HG03378 (cell line): ENCODE results near the gene MPND.
"Not testable (repeated sequence)": the region's sequence is repeated elsewhere in the genome, so short reads cannot be mapped to it uniquely, and the experiment has no call there.

Experiments
- ATAC-seq: cut with Tn5 transposase; IDR thresholded peaks from one replicate; pipeline ENCODE4 v1.9.1; 2021; ENCODE audit warnings: mild to moderate bottlenecking, moderate library complexity; ENCODE audit not compliant: unreplicated experiment

MPND gene

DNA sequence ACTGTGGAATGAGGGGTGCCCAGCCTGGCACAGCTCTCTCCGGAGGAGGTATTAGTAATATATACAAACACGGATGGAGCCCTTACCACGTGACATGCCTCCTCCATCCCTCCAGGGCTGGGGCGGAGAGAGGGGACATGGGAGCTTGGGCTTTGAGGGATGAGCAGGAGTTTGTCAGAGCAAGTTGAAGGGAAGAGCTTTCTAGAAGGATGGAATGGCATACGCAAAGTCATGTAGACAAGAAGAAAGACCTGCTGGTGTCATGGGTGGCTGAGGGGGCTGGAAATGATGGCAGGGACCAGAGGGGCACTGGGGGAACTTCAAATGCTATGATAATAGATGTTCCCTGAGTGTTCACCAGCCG lies 2.6 kb downstream of the MPND start:
- ATAC-seq: no peak

DNA sequence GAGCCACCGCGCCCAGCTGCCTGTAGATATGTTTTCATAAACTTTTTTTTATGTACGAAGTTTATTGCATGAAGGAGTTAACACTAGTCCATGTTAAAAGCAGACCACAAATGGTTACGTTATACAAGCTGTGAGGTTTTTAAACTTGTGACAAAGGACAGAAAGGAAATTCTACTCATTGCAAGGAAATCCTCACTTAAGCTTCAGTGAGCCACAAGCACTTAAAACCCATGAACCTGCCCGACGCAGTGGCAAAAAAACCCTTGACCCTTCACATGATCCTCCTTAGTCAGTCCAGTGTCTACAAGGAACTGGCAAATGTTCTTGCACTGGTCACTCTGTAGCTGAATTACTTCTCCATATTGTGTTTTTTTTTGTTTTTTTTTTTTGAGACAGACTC lies 4.2 kb downstream of the MPND start:
- ATAC-seq: no peak

DNA sequence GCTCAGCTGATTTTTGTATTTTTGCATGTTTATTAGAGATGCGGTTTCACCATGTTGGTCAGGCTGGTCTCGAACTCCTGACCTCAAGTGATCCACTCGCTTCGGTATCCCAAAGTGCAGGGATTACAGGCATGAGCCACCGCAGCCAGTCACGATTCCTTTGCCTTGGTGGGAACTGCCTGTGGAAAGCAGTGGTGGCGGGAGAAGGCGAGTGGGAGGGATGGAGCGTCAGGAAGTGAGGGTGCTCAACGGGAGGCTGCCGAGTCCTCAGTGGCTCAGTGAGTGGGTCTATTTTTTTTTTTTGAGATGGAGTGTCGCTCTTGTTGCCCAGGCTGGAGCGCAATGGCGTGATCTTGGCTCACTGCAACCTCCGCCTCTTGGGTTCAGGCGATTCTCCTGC lies 5.9 kb downstream of the MPND start:
- not testable (repeated sequence) for ATAC-seq

DNA sequence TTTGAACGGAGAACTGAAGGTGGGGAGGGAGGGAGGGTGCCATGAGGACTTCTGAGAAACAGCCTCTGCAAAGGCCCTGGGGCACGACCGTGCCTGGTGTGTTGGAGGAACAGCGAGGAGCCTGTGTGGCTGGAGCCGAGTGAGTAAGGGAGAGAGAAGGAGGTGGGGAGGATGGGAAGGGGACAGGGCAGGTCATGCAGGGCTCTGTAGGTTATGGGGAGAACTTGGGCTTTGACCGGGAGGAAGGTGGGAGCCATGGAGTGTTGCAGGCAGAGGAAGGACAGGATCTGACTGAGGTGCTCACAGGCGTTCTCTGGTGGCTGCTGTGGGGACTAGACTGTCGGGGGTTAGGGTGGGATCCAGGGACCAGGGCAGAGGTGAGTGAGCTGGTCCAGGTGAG lies 6.7 kb downstream of the MPND start:
- ATAC-seq: no peak

DNA sequence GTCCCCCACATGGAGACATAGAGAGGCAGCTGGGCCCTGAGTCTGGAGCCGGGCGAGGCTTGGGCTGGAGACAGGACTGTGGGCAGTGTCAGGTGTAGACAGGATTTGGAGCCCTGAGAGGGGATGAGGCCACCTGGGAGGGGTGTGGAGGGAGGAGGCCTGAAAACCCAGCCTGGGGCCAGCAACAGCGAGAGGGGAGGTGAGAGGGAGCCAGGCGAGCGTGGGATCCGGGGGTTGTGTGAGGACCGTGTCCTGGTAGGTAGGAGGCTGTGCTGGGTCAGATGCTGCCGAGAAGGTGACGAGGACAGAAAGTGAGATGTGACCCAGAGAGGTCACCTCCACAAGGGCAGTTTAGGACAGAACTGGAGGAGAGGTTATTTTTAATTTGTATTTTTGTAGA lies 7.4 kb downstream of the MPND start:
- ATAC-seq: no peak

DNA sequence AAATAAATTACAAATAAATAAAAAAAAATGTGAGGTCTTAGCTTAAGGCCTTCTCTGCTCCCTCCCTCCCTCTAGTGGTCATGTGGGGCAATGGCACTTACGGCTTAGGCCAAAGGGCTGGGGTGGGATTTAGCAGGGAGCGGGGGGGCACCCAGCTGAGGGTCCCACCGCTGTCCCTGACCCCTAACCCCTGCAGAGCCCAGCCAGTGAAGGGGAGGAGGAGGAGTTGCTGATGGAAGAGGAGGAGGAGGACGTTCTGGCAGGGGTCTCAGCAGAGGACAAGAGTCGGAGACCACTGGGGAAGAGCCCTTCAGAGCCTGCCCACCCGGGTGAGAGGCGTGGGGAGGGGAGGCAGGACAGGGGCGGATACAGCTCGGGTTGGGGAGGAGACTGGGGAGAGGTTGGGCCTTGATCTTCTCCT lies 9.3 kb downstream of the MPND start:
- no peak for ATAC-seq

DNA sequence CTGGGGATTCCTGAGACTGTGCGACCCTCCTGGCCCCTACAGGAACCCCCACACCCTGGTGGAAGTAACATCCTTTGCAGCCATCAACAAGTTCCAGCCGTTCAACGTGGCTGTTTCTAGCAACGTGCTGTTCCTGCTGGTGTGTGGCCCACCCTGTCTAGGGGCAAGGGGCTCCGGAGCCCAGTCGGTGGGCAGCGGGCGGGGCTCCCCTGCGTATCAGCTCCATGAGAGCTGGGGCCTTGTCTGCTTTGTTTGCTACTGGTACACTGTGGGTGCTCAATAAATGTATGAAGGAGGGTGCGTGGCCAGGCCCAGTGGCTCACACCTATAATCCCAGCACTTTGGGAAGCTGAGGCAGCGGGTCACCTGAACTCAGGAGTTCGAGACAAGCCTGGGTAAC lies 10.9 kb downstream of the MPND start:
- ATAC-seq: no peak

DNA sequence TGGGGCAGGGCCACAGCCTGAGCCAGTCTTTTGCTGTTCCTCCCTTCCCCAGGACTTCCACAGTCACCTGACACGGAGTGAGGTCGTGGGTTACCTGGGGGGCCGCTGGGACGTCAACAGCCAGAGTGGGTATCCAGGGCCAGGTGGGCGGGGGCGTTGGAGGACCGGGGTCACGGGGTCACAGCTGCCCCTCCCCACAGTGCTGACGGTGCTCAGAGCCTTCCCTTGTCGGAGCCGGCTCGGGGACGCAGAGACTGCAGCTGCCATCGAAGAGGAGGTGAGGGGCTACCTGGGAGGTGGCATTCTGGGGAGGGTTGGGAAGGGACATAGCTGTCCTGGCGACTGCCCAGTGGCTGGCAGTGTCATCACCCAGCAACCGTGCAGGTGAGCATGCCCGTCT lies 11.5 kb downstream of the MPND start:
- no peak for ATAC-seq

DNA sequence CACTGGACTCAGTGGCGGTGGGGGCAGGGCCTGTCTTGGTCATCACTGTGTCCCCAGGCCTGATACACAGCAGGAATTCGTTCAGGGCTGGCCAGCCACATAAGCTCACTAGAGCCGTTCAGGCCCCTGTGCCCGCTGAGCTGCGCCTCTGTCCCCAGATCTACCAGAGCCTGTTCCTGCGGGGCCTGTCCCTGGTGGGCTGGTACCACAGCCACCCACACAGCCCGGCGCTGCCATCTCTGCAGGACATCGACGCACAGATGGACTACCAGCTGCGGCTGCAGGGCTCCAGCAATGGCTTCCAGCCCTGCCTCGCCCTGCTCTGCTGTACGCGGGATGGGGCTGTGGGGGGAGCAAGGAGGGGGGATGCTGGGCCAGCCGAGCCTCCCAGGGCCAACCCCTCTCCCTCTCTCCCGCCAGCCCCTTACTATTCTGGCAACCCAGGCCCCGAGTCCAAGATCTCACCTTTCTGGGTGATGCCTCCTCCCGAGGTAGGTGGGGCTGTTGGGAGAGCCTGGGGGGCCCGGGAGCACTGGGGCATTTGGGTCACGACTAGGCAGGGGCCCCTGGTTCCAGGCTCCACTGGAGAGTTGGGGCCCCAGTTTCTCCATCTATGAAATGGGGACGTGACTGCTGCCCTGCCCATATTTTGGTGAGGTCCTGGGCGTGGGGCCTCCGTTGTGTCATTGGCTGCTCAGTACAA lies 13.9 kb downstream of the MPND start:
- ATAC-seq: no peak

DNA sequence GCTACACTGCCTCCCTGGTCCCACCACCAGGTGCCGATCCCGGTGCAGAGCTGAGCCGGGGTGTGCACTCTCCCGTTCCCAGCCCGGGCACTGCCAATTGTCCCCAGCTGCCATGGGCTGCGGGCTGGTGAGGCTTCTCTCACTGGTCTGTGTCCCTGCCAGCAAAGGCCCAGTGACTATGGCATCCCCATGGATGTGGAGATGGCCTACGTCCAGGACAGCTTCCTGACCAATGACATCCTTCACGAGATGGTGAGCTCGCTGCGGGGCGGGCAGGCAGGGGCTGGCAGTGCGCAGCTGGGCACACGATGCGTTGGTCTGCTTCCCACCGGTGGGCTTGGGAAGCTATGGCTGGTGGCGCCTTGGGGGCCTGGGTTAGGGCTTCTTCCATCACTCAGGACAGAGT lies 14.6 kb downstream of the MPND start:
- ATAC-seq: no peak

DNA sequence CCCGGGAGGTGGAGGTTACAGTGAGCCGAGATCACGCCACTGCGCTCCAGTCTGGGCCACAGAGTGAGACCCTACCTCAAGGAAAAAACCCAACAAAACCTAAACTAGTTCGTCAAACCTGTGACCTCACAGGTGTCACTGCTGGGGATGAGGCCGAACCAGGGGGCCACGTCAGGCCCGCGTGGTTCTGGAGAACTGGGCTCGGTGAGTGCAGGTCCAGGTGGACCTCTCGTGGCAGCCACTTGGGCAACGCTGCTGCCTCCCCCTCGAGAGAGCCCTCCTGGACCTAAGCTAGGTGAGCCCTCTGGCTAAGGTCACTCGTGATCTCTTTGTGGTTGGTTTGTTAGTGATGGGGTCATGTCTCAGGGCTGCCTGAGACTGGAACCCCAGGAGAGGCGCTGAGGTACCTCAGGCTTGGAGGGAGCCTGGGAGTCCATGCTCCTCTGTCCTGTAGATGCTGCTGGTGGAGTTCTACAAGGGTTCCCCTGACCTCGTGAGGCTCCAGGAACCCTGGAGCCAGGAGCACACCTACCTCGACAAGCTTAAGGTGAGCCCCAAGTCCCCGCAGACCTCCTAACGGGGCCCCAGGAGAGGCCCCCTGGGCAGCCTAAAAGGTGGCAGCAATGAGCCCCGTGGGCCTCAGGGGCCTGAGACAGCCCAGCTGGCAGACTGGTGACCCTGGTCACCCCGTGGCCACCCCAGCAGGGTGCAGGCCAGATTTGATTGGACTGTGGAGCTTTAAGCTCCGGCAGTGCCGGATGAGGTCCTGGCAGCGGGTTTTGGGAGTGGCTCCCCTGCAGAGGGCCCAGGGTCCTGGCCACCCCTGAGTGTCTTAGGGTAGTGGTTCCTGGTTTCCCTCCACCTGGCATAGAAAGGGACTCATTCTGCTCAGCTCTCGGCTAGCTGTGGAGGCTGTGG lies 15.6 kb downstream of the MPND start:
- no peak for ATAC-seq

DNA sequence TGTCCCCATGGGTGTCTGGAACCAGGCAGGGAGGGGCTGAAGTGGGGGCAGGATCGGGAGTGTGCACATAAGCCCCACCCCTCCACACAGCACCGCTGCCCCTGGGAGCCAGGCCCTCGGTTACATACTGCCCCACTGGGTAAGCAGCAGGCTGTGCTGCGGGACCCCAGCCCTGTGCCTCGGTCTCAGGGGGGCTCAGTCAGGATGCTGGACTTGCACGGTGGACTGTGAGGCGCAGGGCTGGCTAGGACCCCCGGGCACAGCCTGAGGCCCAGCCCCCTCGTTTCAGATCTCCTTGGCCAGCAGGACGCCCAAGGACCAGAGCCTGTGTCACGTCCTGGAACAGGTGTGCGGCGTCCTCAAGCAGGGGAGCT lies 16.3 kb downstream of the MPND start:
- ATAC-seq: no peak

DNA sequence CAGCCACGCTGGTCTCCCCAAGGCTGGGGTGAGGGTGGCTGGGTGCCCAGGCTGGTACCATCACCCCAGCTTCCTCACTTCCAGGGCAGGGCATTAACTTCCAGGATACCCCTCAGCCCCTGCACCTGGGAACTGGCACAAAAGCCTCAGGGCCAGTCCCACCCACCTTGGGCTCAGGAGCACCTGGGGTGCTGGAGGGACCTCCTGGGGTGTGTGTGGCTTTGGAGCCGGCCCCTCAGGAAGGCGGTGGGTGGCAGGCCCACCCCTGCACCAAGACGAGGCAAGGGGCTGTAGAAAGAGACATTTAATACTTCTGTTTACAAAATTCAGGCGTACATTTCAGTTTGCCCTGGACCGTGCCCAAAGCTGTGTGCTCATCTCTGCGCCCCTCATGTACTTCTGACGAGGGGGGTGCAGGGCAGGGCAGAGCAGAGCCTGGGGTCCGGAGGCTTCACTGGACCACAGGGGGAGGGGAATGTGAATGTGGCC lies 16.8 kb downstream of the MPND start:
- no peak for ATAC-seq

DNA sequence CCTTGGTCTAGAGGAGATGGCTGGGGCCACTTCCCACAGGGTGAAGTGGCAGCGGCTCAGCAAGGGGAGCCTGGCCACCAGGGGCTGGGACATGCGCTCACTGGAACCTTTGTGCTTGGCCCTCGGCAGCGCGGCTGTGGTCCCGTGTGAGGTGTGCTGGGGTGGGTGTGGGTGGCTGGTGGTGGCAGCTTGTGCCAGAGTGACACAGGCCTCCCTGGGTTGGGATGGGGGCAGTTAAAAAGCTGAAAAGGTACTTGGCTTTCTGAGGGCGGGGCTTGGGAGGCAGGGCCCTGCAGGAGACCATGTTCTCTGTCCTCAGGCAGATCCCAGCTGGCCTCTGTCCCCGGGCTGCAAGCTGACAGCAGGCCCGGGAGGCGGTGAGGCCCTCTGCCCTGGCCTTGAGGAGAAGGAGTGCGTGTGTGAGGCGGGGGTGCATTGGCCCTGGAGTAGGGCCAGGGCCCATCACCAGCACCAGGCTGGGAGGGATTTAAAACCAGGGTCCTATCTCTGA lies 17.3 kb downstream of the MPND start:
- ATAC-seq: no peak

DNA sequence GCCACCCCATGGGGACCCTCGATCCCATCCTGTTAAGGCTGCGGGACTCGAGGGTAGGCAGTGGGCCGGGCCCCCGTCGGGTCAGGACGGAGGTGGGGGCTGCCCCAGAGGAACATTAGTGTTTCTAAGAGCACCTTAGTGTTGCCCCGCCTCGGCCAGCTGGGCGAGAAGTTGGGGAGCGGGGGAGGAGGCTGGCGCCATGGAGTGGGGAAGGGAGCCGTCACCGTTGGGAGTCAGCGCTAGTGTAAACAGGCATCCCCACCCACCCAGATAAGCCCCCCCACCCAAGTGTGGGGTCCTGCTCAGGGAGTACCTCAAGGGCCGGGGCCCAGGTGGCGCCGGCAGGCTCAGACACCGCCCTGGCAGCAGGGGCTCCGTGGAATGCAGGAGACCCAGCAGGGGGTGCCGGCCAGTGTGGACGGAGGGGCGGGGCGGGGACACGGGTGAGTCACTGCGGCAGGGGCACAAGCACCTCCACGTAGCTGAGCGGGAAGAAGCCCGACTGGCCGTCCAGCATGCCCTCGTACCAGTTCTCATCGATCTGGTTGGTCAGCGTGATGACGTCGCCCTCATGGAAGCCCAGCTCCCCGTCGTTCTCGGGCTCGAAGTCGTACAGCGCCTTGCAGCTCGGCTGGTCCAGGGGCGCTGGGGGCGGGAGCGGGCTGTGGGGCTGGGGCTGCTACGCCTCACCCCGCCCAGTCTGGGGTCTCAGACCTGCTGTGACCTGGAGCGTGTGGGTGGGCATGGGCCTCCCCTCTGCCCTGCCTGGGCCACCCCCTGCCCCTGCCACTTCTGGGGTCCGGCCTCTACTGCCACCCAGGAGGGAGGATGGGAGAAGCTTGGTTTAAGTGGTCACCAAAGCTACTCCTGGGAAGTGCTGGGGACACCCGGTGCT lies 18.0 kb downstream of the MPND start:
- ATAC-seq: no peak

DNA sequence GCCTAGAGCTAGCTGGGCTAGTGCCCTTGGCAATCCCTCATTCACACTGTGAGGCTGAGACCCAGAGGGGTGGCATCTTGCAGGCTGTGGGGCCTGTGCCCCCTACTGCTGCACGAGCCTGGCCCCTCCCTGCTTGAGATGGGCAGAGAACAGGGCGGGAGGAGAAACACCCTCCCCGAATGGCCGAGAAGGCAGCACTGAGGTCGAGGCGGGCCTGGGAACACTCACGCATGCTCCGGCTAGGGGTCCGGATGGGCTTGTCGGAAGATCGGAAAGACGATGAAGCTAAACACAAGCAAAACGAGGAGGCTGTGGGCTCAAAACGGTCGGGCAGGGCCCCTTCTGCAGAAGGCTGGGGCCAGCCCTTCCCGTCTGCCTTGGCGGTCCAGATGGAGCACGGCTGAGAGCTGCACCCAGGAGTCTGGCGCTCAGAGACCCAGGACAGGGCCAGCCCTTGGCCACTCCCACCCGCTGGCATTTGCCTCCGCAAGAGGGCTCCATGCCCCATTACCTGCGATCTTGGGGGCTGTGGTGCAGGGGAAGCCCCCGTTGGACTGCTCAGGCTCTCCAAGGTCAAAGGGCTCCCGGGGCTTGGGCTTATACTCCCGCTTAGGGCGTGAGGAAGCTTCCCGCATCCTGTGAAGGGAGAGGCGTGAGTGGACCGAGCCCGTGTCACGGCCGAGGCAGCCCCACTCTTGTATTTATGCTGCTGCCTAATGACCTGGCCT lies 18.9 kb downstream of the MPND start:
- ATAC-seq: no peak

DNA sequence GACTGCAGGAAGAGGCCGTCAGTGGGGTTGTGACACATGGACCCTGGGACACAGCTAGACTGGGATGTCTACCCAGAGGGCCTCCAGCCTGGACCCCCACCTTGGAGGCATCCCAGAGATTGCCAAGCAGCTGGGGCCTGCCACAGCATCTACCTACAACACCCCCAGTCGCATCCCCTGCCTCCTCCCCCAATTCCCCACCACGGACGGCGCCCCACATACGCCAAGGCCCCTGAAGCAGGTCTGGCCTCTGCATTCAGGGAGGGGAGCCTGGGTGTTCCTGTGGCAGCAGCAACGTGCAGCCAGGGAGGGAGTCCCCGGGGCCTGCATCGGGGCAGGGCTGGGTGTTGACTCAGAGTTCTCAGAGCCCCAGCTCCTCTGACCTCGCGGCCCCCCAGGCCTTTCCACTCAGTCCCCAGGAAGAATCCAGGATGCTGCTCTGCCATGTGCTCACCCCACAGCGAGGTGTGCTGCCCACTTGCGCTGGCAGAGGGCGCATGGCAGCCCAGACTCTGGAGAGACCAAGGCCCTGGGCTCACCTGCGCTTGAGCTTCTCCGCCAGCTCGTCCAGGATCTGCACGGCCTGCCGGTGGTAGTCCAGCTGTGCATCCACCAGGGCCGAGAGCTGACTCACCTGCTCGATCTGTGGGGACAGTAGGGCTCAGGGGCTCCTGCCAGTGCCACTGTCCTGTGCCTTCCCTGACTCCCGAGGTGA lies 19.6 kb downstream of the MPND start:
- no peak for ATAC-seq

DNA sequence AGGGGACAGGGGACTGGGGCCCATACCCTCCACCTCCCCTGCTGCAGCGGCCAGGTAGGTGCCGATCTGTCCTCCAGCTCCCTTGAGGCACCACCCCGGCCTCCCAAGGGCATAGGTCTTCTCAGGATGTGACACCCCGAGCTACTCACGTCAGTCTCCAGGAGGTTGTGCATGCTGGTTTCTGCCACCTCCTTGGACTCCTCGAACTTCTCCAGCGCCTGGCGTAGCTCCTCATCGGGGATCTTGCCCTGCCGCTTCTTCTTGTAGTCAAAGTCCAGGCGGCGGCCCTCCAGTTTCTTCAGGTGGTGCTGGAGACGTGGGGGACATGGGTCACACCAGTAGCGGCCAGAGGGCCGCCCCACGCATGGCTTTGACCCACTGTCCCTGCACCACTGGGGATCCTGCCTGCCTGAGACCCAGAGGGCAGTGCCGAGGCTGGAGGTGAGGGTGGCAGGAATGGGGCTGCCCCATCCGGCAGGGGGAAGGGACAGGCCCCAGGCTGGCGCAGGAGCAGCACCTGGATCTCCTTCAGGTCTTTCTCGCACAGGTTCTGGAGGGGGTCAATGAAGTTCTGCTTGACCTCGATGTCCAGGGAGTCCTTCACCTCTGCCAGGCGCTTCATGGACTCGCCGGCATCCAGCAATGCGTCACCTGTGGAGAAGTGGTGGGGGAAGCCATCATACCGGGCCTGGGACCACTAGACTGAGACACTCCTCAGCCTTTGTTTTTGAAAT lies 20.4 kb downstream of the MPND start:
- no peak for ATAC-seq

DNA sequence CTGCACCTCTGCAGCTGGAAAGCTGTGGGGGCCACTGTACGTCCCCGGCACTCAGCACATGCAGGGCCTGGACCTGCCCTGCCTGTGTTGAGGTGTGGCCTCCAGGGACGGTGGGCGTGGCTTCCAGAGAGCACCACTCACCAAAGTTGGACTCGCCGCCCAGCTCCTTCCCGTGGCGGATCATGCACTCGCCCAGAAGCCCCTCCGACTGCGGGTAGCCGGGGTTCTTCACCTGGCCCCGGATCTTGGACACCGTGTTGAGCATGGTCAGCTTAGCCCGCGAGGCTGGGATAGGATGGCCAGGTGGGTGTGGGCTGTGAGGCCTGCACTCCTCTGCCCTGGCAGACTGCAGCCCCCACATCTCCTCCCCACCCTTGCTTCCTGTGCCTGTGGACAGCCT lies 22.0 kb downstream of the MPND start:
- ATAC-seq: no peak
